ENCODE measurements around the gene SRRD. TPM values are rescaled to one million over a fixed set of nuclear protein-coding genes. Genes with fewer than 3 reads are reported as not detected.

Gene SRRD
- total RNA-seq, 4 donors from 2014 or later, result 12.7 to 20.5 (median 15.2) TPM

GRCh38 chr22:26536762-26537134, 53.1 kb downstream of the SRRD start:
- H3K9me3 ChIP-seq, result no peaks in the 10 kb centered on the region
- no peak overlapping the region for H3K27ac ChIP-seq (replicated peaks in 1 of 4)
- DNase-seq (ENCODE audit: extremely low spot score), result no peak
- 93% methylated on average over 3 of the region's 3 CpGs for WGBS
- no peaks in the 10 kb centered on the region for H3K27me3 ChIP-seq
- intact Hi-C loops (cut with DNase I), result no loop called here
- H3K36me3 ChIP-seq, result peaks cover 8 to 63% (median 41%) of the 10 kb centered on the region in 4 donors
- H3K4me1 ChIP-seq, result no peaks in the 10 kb centered on the region
- TF ChIP-seq POLR2AphosphoS5 (IDR thresholded peaks at IDR 0.05) (no peak), EP300 (IDR thresholded peaks at IDR 0.05) (no peak), CTCF (IDR thresholded peaks at IDR 0.05) (no peak), POLR2A (IDR thresholded peaks at IDR 0.05; ENCODE audit: low read depth) (no peak)
- H3K4me3 ChIP-seq, result no peak overlapping the region

GRCh38 chr22:26540119-26540518, 56.4 kb downstream of the SRRD start:
- Histone ChIP-seq H3K4me3 (no peak overlapping the region), H3K27ac (replicated peaks in 1 of 4) (no peak overlapping the region), H3K36me3 (peaks cover 0 to 63% (median 30%) of the 10 kb centered on the region in 4 donors), H3K9me3 (no peaks in the 10 kb centered on the region), H3K27me3 (no peaks in the 10 kb centered on the region), H3K4me1 (peaks cover 0 to 12% (median 3%) of the 10 kb centered on the region in 4 donors)
- TF ChIP-seq POLR2AphosphoS5 (IDR thresholded peaks at IDR 0.05), result no peak
- TF ChIP-seq POLR2A (IDR thresholded peaks at IDR 0.05; ENCODE audit: low read depth), result no peak
- TF ChIP-seq CTCF (IDR thresholded peaks at IDR 0.05), result no peak
- no peak for TF ChIP-seq EP300 (IDR thresholded peaks at IDR 0.05)
- WGBS, result 100% methylated on average over 2 of the region's 2 CpGs
- intact Hi-C loops (cut with DNase I), result no loop called here
- no peak for DNase-seq (ENCODE audit: extremely low spot score)

GRCh38 chr22:26541167-26541819, 57.6 kb downstream of the SRRD start:
- peaks cover 0 to 59% (median 27%) of the 10 kb centered on the region in 4 donors for H3K36me3 ChIP-seq
- intact Hi-C loops (cut with DNase I), result no loop called here
- peaks cover 0 to 13% (median 3%) of the 10 kb centered on the region in 4 donors for H3K4me1 ChIP-seq
- TF ChIP-seq EP300 (IDR thresholded peaks at IDR 0.05) (no peak), POLR2AphosphoS5 (IDR thresholded peaks at IDR 0.05) (no peak), CTCF (IDR thresholded peaks at IDR 0.05) (no peak), POLR2A (IDR thresholded peaks at IDR 0.05; ENCODE audit: low read depth) (no peak)
- no peak overlapping the region for H3K4me3 ChIP-seq
- H3K27me3 ChIP-seq, result no peaks in the 10 kb centered on the region
- 94% methylated on average over 26 of the region's 47 CpGs for WGBS
- no peak overlapping the region for H3K27ac ChIP-seq (replicated peaks in 1 of 4)
- no peaks in the 10 kb centered on the region for H3K9me3 ChIP-seq
- DNase-seq (ENCODE audit: extremely low spot score), result no peak

- WGBS, result 67% methylated on average over 3 of the region's 3 CpGs
- peaks cover 0 to 26% (median 3%) of the 10 kb centered on the region in 4 donors for H3K4me1 ChIP-seq
- TF ChIP-seq EP300 (IDR thresholded peaks at IDR 0.05), result no peak
- TF ChIP-seq POLR2AphosphoS5 (IDR thresholded peaks at IDR 0.05), result no peak
- no peak for TF ChIP-seq CTCF (IDR thresholded peaks at IDR 0.05)
- no peak for TF ChIP-seq POLR2A (IDR thresholded peaks at IDR 0.05; ENCODE audit: low read depth)
- no peak for DNase-seq (ENCODE audit: extremely low spot score)
- no peaks in the 10 kb centered on the region for H3K27me3 ChIP-seq
- no peak overlapping the region for H3K4me3 ChIP-seq
- H3K27ac ChIP-seq (replicated peaks in 1 of 4), result no peak overlapping the region
- intact Hi-C loops (cut with DNase I), result no loop called here
- peaks cover 0 to 61% (median 21%) of the 10 kb centered on the region in 4 donors for H3K36me3 ChIP-seq
- no peaks in the 10 kb centered on the region for H3K9me3 ChIP-seq
Observed at GRCh38 chr22:26542831-26543230, 59.2 kb downstream of the SRRD start.

Other genes starting within 250 kb of the SRRD start
- gene ASPHD2, start 54.6 kb upstream of the SRRD start, total RNA-seq, result 1 to 10 TPM in 2 of 4 donors, under 1 TPM in 2; 0.42 to 1.1 (median 0.88) TPM
- gene HPS4, start 94 bp upstream of the SRRD start, total RNA-seq, result 10 to 100 TPM; 15.4 to 17.9 (median 17.5) TPM
- gene TFIP11, start 28.6 kb downstream of the SRRD start, total RNA-seq, result 10 to 100 TPM; 17.9 to 23.5 (median 20.4) TPM
- 10 to 100 TPM; 22.0 to 30.9 (median 28.7) TPM for gene TPST2, start 106.3 kb downstream of the SRRD start, total RNA-seq
- gene CRYBB1, start 134.2 kb downstream of the SRRD start, total RNA-seq, result under 1 TPM in 3 of 4 donors, not detected in 1; 0.33 to 0.86 (median 0.83) TPM
- gene CRYBA4, start 138.1 kb downstream of the SRRD start, total RNA-seq, result not detected
- 1 to 10 TPM in 1 of 4 donors, under 1 TPM in 3; 0.19 to 1.2 (median 0.38) TPM for gene MIAT, start 173.7 kb downstream of the SRRD start, total RNA-seq